ENCODE results near the gene MMP12. TPM values are rescaled to one million over a fixed set of nuclear protein-coding genes. Genes with fewer than 3 reads are reported as not detected.
"Not testable (repeated sequence)": the region's sequence is repeated elsewhere in the genome, so short reads cannot be mapped to it uniquely, and the experiment has no call there.

MMP12 gene
- total and polyA plus RNA-seq, 8 donors, result 0.71 TPM; not detected in 7

GRCh38 chr11:102912482-102912830 lies 37.7 kb upstream of the MMP12 start:
- Histone ChIP-seq H3K4me3 (no peak overlapping the region), H3K4me1 (no peaks in the 10 kb centered on the region), H3K27me3 (no peaks in the 10 kb centered on the region), H3K36me3 (no peaks in the 10 kb centered on the region), H3K27ac (no peak overlapping the region), H3K9me3 (no peaks in the 10 kb centered on the region)
- TF ChIP-seq CTCF (IDR thresholded peaks at IDR 0.05), result no peak
- ATAC-seq (no peak), DNase-seq (no peak)
- intact Hi-C loops (cut with DNase I), result no loop called here

- Histone ChIP-seq H3K27ac (no peak overlapping the region), H3K9me3 (no peaks in the 10 kb centered on the region), H3K4me1 (no peaks in the 10 kb centered on the region), H3K27me3 (no peaks in the 10 kb centered on the region), H3K4me3 (no peak overlapping the region), H3K36me3 (no peaks in the 10 kb centered on the region)
- DNase-seq, result no peak
- no peak for ATAC-seq
- TF ChIP-seq CTCF (IDR thresholded peaks at IDR 0.05), result no peak
- intact Hi-C loops (cut with DNase I), result no loop called here
Observed at GRCh38 chr11:102911758-102912481, 37.1 kb upstream of the MMP12 start.

- ATAC-seq; H3K9me3 ChIP-seq; H3K4me3 ChIP-seq; H3K4me1 ChIP-seq; H3K36me3 ChIP-seq; H3K27me3 ChIP-seq; H3K27ac ChIP-seq; intact Hi-C loops (cut with DNase I): not testable (repeated sequence)
- DNase-seq, result peak in 1 of 4 donors; percentile 59
Observed at GRCh38 chr11:102905848-102906247, 31.1 kb upstream of the MMP12 start.

GRCh38 chr11:102903895-102904294 lies 29.1 kb upstream of the MMP12 start:
- H3K27me3 ChIP-seq; H3K9me3 ChIP-seq; ATAC-seq; H3K4me3 ChIP-seq; DNase-seq; intact Hi-C loops (cut with DNase I); H3K36me3 ChIP-seq; H3K27ac ChIP-seq; H3K4me1 ChIP-seq: not testable (repeated sequence)

- H3K27ac ChIP-seq, result no peak overlapping the region
- H3K9me3 ChIP-seq, result no peaks in the 10 kb centered on the region
- intact Hi-C loops (cut with DNase I), result no loop called here
- H3K36me3 ChIP-seq, result no peaks in the 10 kb centered on the region
- ATAC-seq (no peak), DNase-seq (no peak)
- TF ChIP-seq CTCF (IDR thresholded peaks at IDR 0.05), result no peak
- no peak overlapping the region for H3K4me3 ChIP-seq
- no peaks in the 10 kb centered on the region for H3K4me1 ChIP-seq
- no peaks in the 10 kb centered on the region for H3K27me3 ChIP-seq
Observed at GRCh38 chr11:102900346-102900745, 25.6 kb upstream of the MMP12 start.

- Histone ChIP-seq H3K36me3 (no peaks in the 10 kb centered on the region), H3K27ac (no peak overlapping the region), H3K27me3 (no peaks in the 10 kb centered on the region), H3K4me3 (no peak overlapping the region), H3K4me1 (no peaks in the 10 kb centered on the region), H3K9me3 (peaks cover 0 to 2% of the 10 kb centered on the region in 2 donors)
- no peak for ATAC-seq
- no peak for DNase-seq
- intact Hi-C loops (cut with DNase I), result no loop called here
- no peak for TF ChIP-seq CTCF (IDR thresholded peaks at IDR 0.05)
Observed at GRCh38 chr11:102891736-102892135, 17.0 kb upstream of the MMP12 start.
